Fibroblast of skin of back (primary cell): Measurements from ENCODE around the gene LMX1A.

ENCODE experiments used
- DNase-seq: peaks from one replicate; pipeline ENCODE4 v3.0.0-alpha.2; 2013

Gene LMX1A

DNA sequence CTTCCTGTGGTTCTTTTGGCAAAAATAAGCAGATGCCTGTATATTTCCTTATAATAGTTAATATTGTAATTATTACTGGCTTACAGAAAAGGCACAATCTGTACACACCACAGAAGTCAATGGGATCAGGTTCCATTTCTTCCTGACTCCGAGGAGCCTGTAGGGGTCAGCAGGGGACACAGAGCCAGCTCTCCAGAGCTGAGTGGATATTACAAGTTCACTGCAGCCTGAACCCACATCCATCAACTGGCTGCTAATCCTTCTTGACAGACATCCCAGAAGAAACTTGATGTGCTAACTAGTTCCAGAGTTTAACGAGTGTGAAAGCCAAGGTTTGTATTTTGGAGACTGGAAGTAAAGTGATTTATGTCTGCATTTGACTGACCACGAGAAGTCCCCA is 203.8 kb downstream of the LMX1A start:
- no peak for DNase-seq

- no peak for DNase-seq
Measured at GRCh38 chr1:165152109-165152508, 204.4 kb downstream of the LMX1A start.
